Measurements from ENCODE around the gene ZNF335.

Gene ZNF335

GRCh38 chr20:45972500-45973183, 639 bp upstream of the ZNF335 start:
- peak overlapping the region; percentile 99 for H3K27ac ChIP-seq
- CTCF ChIA-PET = interaction anchor here (0.6 to 7.4 kb wide), 6 partner anchors 14 to 624 kb away, joined by 3 to 79 read pairs (median 4); no protein-coding TSS in a partner anchor
- TF ChIP-seq CTCF (conservative IDR thresholded peaks at IDR 0.05; ENCODE audit: low read depth) = no peak
- peak; percentile 100 for DNase-seq (ENCODE audit: low spot score)
- POLR2A ChIA-PET (ENCODE audit: low non-redundant PET) = interaction anchor here (0.6 to 1.3 kb wide), 3 partner anchors 9 to 148 kb away, joined by 3 to 4 read pairs (median 3); no protein-coding TSS in a partner anchor

- CTCF ChIA-PET = interaction anchor here (1.2 to 7.4 kb wide), 8 partner anchors 11 to 202 kb away, joined by 3 to 79 read pairs (median 15); partner anchors contain the start of gene PCIF1
- TF ChIP-seq CTCF (conservative IDR thresholded peaks at IDR 0.05; ENCODE audit: low read depth) = no peak
- no peak for DNase-seq (ENCODE audit: low spot score)
- POLR2A ChIA-PET (ENCODE audit: low non-redundant PET) = interaction anchor here (3.2 kb wide), 1 partner anchor 37 kb away, joined by 20 read pairs; the partner anchor contains the start of gene PCIF1
- peak overlapping the region; percentile 99 for H3K27ac ChIP-seq
Observed at GRCh38 chr20:45971425-45971674, 653 bp downstream of the ZNF335 start.

- ChIA-PET CTCF (interaction anchor here (0.5 to 7.4 kb wide), 19 partner anchors 10 to 467 kb away, joined by 3 to 79 read pairs (median 6); partner anchors contain the start of genes MMP9 and PCIF1), POLR2A (ENCODE audit: low non-redundant PET) (interaction anchor here (0.7 to 3.2 kb wide), 5 partner anchors 12 to 137 kb away, joined by 3 to 20 read pairs (median 4); partner anchors contain the start of genes PCIF1 and SNX21)
- H3K27ac ChIP-seq = peak overlapping the region; percentile 99
- DNase-seq (ENCODE audit: low spot score) = no peak
- TF ChIP-seq CTCF (conservative IDR thresholded peaks at IDR 0.05; ENCODE audit: low read depth) = no peak
Observed at GRCh38 chr20:45970646-45971424, 1.2 kb downstream of the ZNF335 start.

- CTCF ChIA-PET = interaction anchor here (0.5 to 7.4 kb wide), 35 partner anchors 9 to 1097 kb away, joined by 3 to 79 read pairs (median 4); partner anchors contain the start of genes MMP9 and PCIF1
- TF ChIP-seq CTCF (conservative IDR thresholded peaks at IDR 0.05; ENCODE audit: low read depth) = peak; percentile 89
Observed at GRCh38 chr20:45969712-45970634, 2.0 kb downstream of the ZNF335 start.

GRCh38 chr20:45968801-45969711, 2.9 kb downstream of the ZNF335 start:
- peak overlapping the region; percentile 99 for H3K27ac ChIP-seq
- DNase-seq (ENCODE audit: low spot score) = no peak
- TF ChIP-seq CTCF (conservative IDR thresholded peaks at IDR 0.05; ENCODE audit: low read depth) = no peak
- ChIA-PET POLR2A (ENCODE audit: low non-redundant PET) (interaction anchor here (0.6 to 3.2 kb wide), 5 partner anchors 10 to 1546 kb away, joined by 3 to 20 read pairs (median 3); partner anchors contain the start of gene PCIF1), CTCF (interaction anchor here (0.5 to 7.4 kb wide), 27 partner anchors 8 to 478 kb away, joined by 3 to 79 read pairs (median 4); partner anchors contain the start of gene PCIF1)

More at GRCh38 chr20:45969712-45970634, 2.0 kb downstream of the ZNF335 start:
- peak; percentile 77 for DNase-seq (ENCODE audit: low spot score)
- H3K27ac ChIP-seq = peak overlapping the region; percentile 99
- POLR2A ChIA-PET (ENCODE audit: low non-redundant PET) = interaction anchor here (0.8 to 3.2 kb wide), 4 partner anchors 11 to 136 kb away, joined by 3 to 20 read pairs (median 4); partner anchors contain the start of genes PCIF1 and SNX21
